SK-N-MC (cell line): Measurements from ENCODE around the gene LSM10.

ENCODE experiments used
- EZH2 ChIP-seq: fragments of 200-600 bp; sonication (generic); IDR thresholded peaks from one replicate; pipeline ENCODE4 v1.6.1; 2017; ENCODE audit warnings: antibody characterized with exemption
- POLR2AphosphoS5 ChIP-seq: IDR thresholded peaks from 2 replicates; pipeline ENCODE4 v1.6.1; 2012; ENCODE audit warnings: mild to moderate bottlenecking, low read depth, low read length, borderline replicate concordance

DNA sequence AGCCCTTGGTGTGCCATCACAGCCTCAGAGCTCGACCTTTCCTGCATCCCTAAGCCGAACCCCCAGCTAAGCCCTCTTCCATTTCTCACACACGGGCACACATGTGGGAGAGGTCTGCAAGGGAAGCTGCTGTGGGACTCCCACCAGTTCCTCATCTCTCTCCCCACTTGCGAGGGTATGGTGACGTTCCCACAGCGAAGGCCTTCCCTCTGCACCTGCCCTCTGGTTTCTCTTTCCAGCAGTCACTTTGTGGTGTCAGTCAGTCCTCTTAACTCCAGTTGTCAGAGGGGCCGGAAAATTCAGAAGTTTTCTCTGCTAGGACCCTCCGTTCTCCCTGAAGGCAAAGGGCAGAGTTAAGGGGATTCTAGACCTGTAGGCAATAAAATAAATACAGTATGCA lies 6.4 kb downstream of the LSM10 start:
- no peak for TF ChIP-seq POLR2AphosphoS5
- no peak for TF ChIP-seq EZH2
